SK-N-SH treated with all-trans-retinoic acid at 6 μM for 48 hours (cell line): ENCODE measurements around the gene ZFHX3.

Source experiments
- ATAC-seq: fragments of 200-7000 bp; cut with Tn5 transposase; 3 replicates; pipeline ENCODE4 v1.9.1; 2020; ENCODE audit warnings: mild to moderate bottlenecking, moderate library complexity
- ARNTL ChIP-seq: fragments of 450-650 bp; formaldehyde crosslinking; IDR thresholded peaks from 2 replicates; pipeline ENCODE4 v1.5.0; 2020; ENCODE audit warnings: low read depth, mild to moderate bottlenecking, moderate library complexity, borderline replicate concordance
- BACH2 ChIP-seq: fragments of 250-450 bp; sonication (Bioruptor Pico); IDR thresholded peaks from 2 replicates; pipeline ENCODE4 v1.9.0; 2021; ENCODE audit warnings: mild to moderate bottlenecking, borderline replicate concordance
- CREB5 ChIP-seq: fragments of 250-450 bp; sonication (Bioruptor Pico); IDR thresholded peaks from 2 replicates; pipeline ENCODE4 v1.5.1; 2020; ENCODE audit warnings: low read depth, mild to moderate bottlenecking, moderate library complexity
- CSDC2 ChIP-seq: fragments of 250-450 bp; sonication (Bioruptor Pico); IDR thresholded peaks from 2 replicates; pipeline ENCODE4 v1.5.0; 2020; ENCODE audit warnings: mild to moderate bottlenecking, moderate library complexity
- ESRRG ChIP-seq: fragments of 250-450 bp; sonication (Bioruptor Pico); IDR thresholded peaks from 2 replicates; pipeline ENCODE4 v1.6.1; 2021; ENCODE audit warnings: mild to moderate bottlenecking
- OSR1 ChIP-seq: fragments of 250-450 bp; sonication (Bioruptor Pico); IDR thresholded peaks from 2 replicates; pipeline ENCODE4 v1.8.0; 2022; ENCODE audit warnings: moderate library complexity, mild to moderate bottlenecking, inconsistent platforms
- POU6F1 ChIP-seq: fragments of 250-450 bp; sonication (Bioruptor Pico); IDR thresholded peaks from 2 replicates; pipeline ENCODE4 v1.8.0; 2021; ENCODE audit warnings: low read depth, mild to moderate bottlenecking, moderate library complexity, borderline replicate concordance
- PPARA ChIP-seq: fragments of 250-450 bp; sonication (Bioruptor Pico); IDR thresholded peaks from 2 replicates; pipeline ENCODE4 v1.5.0; 2020; ENCODE audit warnings: mild to moderate bottlenecking, borderline replicate concordance
- SNAI2 ChIP-seq: fragments of 250-450 bp; sonication (Bioruptor Pico); IDR thresholded peaks from 2 replicates; pipeline ENCODE4 v1.5.0; 2020; ENCODE audit warnings: mild to moderate bottlenecking, moderate library complexity
- TOX ChIP-seq: fragments of 250-450 bp; sonication (Bioruptor Pico); IDR thresholded peaks from 2 replicates; pipeline ENCODE4 v1.8.0; 2021; ENCODE audit warnings: mild to moderate bottlenecking, moderate library complexity, borderline replicate concordance
- TSHZ2 ChIP-seq: fragments of 250-450 bp; sonication (Bioruptor Pico); IDR thresholded peaks from 2 replicates; pipeline ENCODE4 v1.5.0; 2020; ENCODE audit warnings: mild to moderate bottlenecking, moderate library complexity
- ZFP3 ChIP-seq: fragments of 250-450 bp; sonication (Bioruptor Pico); IDR thresholded peaks from 2 replicates; pipeline ENCODE4 v1.5.0; 2020; ENCODE audit warnings: mild to moderate bottlenecking, moderate library complexity
- ZFP30 ChIP-seq: fragments of 450-650 bp; formaldehyde crosslinking; IDR thresholded peaks from 2 replicates; pipeline ENCODE4 v1.5.0; 2022; ENCODE audit warnings: mild to moderate bottlenecking, moderate library complexity
- ZNF565 ChIP-seq: fragments of 450-650 bp; formaldehyde crosslinking; conservative IDR thresholded peaks from 2 replicates; pipeline ENCODE4 v1.5.0; 2020; ENCODE audit warnings: low read depth, mild to moderate bottlenecking, moderate library complexity
- ZNF70 ChIP-seq: fragments of 450-650 bp; formaldehyde crosslinking; IDR thresholded peaks from 2 replicates; pipeline ENCODE4 v1.5.0; 2020; ENCODE audit warnings: mild to moderate bottlenecking, moderate library complexity
- ZNF8 ChIP-seq: fragments of 450-650 bp; formaldehyde crosslinking; IDR thresholded peaks from 2 replicates; pipeline ENCODE4 v1.5.0; 2020; ENCODE audit warnings: mild to moderate bottlenecking, moderate library complexity
- TF ChIP-seq, protein P1 (sequence below): fragments of 250-450 bp; sonication (Bioruptor Pico); IDR thresholded peaks from 2 replicates; pipeline ENCODE4 v1.5.1; 2021; ENCODE audit warnings: mild to moderate bottlenecking, moderate library complexity
- TF ChIP-seq, protein P2 (sequence below): fragments of 250-450 bp; sonication (Bioruptor Pico); IDR thresholded peaks from 2 replicates; pipeline ENCODE4 v1.8.0; 2020; ENCODE audit warnings: mild to moderate bottlenecking, moderate library complexity, borderline replicate concordance

ZFHX3 gene

GRCh38 chr16:73059779-73060615 lies 12.1 kb upstream of the ZFHX3 start:
- peak; percentile 12 for ATAC-seq
- TF ChIP-seq TOX (CRISPR knock-in tag) (no peak), CSDC2 (CRISPR knock-in tag) (no peak), ESRRG (CRISPR knock-in tag) (no peak), SNAI2 (CRISPR knock-in tag) (no peak), CREB5 (CRISPR knock-in tag) (no peak), BACH2 (no peak)
- TF ChIP-seq, protein P1, sequence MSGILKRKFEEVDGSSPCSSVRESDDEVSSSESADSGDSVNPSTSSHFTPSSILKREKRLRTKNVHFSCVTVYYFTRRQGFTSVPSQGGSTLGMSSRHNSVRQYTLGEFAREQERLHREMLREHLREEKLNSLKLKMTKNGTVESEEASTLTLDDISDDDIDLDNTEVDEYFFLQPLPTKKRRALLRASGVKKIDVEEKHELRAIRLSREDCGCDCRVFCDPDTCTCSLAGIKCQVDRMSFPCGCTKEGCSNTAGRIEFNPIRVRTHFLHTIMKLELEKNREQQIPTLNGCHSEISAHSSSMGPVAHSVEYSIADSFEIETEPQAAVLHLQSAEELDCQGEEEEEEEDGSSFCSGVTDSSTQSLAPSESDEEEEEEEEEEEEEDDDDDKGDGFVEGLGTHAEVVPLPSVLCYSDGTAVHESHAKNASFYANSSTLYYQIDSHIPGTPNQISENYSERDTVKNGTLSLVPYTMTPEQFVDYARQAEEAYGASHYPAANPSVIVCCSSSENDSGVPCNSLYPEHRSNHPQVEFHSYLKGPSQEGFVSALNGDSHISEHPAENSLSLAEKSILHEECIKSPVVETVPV: no peak
- TF ChIP-seq, protein P2, sequence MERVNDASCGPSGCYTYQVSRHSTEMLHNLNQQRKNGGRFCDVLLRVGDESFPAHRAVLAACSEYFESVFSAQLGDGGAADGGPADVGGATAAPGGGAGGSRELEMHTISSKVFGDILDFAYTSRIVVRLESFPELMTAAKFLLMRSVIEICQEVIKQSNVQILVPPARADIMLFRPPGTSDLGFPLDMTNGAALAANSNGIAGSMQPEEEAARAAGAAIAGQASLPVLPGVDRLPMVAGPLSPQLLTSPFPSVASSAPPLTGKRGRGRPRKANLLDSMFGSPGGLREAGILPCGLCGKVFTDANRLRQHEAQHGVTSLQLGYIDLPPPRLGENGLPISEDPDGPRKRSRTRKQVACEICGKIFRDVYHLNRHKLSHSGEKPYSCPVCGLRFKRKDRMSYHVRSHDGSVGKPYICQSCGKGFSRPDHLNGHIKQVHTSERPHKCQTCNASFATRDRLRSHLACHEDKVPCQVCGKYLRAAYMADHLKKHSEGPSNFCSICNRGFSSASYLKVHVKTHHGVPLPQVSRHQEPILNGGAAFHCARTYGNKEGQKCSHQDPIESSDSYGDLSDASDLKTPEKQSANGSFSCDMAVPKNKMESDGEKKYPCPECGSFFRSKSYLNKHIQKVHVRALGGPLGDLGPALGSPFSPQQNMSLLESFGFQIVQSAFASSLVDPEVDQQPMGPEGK (CRISPR knock-in tag): peak; percentile 41; the same call in 1 of the 2 replicates
- TF ChIP-seq, all 23 proteins: peak for 1

- TF ChIP-seq ARNTL (CRISPR knock-in tag): no peak
- TF ChIP-seq, all 23 proteins: peak for 0
- ATAC-seq: peak; percentile 5
Measured at GRCh38 chr16:73058616-73059409, 10.9 kb upstream of the ZFHX3 start.

- ATAC-seq: no peak
- no peak for TF ChIP-seq ZNF70 (CRISPR knock-in tag)
- TF ChIP-seq TOX (CRISPR knock-in tag): no peak
- TF ChIP-seq ZFP30 (CRISPR knock-in tag): no peak
- TF ChIP-seq BACH2: no peak
- no peak for TF ChIP-seq ZFP3 (CRISPR knock-in tag)
- no peak for TF ChIP-seq TSHZ2 (CRISPR knock-in tag)
- TF ChIP-seq PPARA (CRISPR knock-in tag): no peak
Measured at GRCh38 chr16:73058221-73058615, 10.3 kb upstream of the ZFHX3 start.

- TF ChIP-seq OSR1 (no peak), ZNF70 (CRISPR knock-in tag) (no peak), ZNF8 (CRISPR knock-in tag) (no peak), ZNF565 (no peak), POU6F1 (CRISPR knock-in tag) (no peak), ESRRG (CRISPR knock-in tag) (no peak), PPARA (CRISPR knock-in tag) (no peak), ZFP3 (CRISPR knock-in tag) (no peak), TSHZ2 (CRISPR knock-in tag) (no peak), BACH2 (no peak), TOX (CRISPR knock-in tag) (no peak), ZFP30 (CRISPR knock-in tag) (no peak), ARNTL (CRISPR knock-in tag) (no peak), CSDC2 (CRISPR knock-in tag) (no peak)
- peak; percentile 34 for ATAC-seq
Measured at GRCh38 chr16:73057291-73058210, 9.6 kb upstream of the ZFHX3 start.
